ENCODE measurements around the gene MAZ.
A peak's percentile ranks its signal among the peaks of the same experiment; 100 is the strongest.
"Not testable (repeated sequence)": the region's sequence is repeated elsewhere in the genome, so short reads cannot be mapped to it uniquely, and the experiment has no call there.

The MAZ gene

DNA sequence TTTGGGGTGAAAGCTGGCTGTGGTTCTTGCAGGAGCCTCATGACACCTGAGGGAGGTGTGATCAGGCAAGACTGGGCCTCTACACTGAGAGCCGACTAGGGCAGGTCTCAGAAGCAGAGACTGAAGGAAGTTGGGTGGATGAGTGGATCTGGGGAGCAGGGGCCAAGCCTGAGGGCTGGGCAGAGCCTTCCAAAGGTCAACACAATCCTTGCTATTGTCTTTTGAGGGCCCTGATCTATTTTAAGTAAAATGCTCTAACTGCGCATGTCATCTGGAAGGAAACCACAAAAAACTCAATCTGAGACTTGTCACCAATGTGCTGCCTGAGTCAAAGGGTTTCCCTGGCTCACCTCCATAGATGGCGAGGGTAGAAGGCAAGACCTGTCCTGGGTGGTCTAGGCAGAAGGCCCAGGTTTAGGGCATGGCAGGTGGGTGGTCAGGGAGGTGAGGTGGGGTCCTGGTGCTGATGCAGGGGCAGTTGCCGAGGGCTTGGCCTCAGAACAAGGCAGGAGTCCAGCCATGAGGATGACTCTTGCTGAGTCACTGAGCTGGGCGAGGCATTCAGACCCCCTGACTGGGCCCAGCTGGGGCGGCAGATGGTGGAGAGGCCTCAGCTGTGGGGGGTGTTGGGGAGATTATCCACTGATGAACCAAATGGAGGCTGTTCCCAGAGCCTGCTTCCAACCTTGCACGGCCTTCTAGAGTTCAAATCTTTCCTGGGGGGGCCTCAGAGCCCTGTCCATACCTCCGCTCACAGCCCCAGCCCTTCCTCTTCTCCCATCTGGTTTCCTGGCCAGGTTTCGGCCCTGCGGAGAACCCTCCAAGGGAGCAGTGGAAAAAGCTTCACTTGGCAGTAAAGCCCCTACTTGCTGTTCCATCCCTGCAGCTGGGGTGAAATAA is 19.1 kb downstream of the MAZ start:
- no peak for DNase-seq

- DNase-seq = no peak
Observed at GRCh38 chr16:29826342-29826695, 20.0 kb downstream of the MAZ start.

DNA sequence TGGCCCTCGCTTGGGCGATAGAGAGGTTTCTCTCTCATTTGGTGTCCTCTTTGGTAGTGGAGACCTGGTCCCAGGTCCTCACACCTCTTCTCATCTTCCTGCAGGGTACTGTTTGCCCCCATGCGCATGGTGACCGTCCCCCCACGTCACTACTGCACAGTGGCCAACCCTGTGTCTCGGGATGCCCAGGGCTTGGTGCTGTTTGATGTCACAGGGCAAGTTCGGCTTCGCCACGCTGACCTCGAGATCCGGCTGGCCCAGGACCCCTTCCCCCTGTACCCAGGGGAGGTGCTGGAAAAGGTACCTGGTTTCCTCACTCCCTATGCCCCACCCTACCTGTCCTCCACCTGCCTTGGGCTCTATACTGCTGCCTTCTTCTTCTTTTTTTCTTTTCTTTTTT is 24.4 kb downstream of the MAZ start:
- DNase-seq = no peak

- DNase-seq = no peak
Observed at GRCh38 chr16:29831490-29831889, 25.2 kb downstream of the MAZ start.

DNA sequence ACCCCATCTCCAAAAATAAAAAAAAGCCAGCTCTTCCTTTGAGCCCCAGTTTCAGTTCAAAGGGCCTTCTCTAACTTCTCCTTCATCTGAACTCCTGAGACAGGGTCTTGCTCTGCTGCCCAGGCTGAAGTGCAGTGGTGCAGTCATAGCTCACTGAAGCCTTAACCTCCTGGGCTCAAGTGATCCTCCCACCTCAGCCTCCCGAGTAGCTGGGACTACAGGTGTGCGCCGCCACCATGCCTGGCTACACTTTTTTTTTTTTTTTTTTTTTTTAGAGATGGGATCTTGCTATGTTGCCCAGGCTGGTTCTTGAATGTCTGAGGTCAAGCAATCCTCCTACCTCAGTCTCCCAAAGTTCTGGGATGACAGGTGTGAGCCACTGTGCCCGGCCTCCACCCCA is 26.9 kb downstream of the MAZ start:
- DNase-seq = not testable (repeated sequence)

GRCh38 chr16:29834079-29834478 is 27.8 kb downstream of the MAZ start:
- DNase-seq = no peak

GRCh38 chr16:29835926-29836325 is 29.6 kb downstream of the MAZ start:
- DNase-seq = no peak

- no peak for DNase-seq
Observed at GRCh38 chr16:29836623-29837022, 30.3 kb downstream of the MAZ start.

DNA sequence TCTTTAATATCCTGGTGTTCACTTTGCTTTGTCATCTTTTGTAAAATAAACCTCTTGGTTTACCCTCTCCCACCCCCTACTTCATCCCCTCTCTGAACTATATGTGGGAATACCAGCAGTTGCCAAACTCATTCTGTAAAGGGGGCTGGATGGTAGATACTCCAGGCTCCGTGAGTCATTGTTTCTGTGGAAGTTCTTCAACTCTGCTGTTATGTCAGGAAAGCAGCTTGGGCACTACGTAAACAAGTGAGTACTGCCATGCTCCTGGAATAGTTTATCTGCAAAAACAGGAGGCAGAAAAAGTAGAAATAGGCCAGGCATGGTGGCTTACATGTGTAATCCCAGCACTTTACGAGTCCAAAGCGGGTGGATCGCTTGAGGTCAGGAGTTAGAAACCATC is 31.5 kb downstream of the MAZ start:
- no peak for DNase-seq

- no peak for DNase-seq
Observed at GRCh38 chr16:29839822-29840221, 33.5 kb downstream of the MAZ start.

DNA sequence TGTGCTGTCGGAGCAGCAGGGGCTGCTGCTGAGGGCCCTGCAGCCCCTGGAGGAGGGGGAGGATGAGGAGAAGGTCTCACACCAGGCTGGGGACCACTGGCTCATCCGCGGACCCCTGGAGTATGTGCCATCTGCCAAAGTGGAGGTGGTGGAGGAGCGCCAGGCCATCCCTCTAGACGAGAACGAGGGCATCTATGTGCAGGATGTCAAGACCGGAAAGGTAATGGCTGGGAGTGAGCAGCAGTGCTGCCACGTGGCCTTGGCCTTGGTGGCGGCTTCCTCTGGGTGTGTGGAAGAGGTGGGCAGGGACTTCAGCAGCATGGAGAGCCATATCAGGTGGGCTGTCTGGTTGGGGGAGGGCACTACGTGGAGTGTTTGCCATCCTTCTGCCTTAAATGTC is 33.9 kb downstream of the MAZ start:
- DNase-seq = no peak

DNA sequence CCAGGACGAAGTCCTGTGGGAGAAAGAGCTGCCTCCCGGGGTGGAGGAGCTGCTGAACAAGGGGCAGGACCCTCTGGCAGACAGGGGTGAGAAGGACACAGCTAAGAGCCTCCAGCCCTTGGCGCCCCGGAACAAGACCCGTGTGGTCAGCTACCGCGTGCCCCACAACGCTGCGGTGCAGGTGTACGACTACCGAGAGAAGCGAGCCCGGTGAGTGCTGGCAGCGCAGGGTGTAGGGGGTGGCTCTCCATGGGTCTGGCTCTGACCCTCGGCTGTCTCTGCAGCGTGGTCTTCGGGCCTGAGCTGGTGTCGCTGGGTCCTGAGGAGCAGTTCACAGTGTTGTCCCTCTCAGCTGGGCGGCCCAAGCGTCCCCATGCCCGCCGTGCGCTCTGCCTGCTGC is 35.3 kb downstream of the MAZ start:
- no peak for DNase-seq

GRCh38 chr16:29842732-29843346 is 36.5 kb downstream of the MAZ start:
- DNase-seq = no peak

DNA sequence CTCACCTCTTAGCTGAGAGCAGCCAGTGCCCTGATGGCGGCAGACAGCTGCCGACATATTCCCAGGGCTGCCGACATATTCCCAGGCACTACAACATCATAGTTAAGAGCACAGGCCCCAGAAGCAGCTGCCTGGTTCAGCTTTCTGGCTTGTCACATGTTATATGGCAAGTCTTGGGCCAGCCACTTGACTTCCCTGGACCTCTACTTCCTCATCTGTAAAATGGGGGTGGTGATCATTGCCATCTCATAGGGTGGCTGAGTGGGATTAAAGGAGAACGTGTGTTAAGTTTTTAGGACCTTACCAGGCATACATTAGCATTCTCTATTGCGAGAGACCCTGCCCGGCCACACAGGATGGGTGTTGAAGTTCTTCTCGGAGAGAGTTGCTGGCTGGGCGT is 37.6 kb downstream of the MAZ start:
- no peak for DNase-seq

- no peak for DNase-seq
Observed at GRCh38 chr16:29844575-29845331, 38.4 kb downstream of the MAZ start.

GRCh38 chr16:29845656-29846055 is 39.3 kb downstream of the MAZ start:
- DNase-seq = no peak

DNA sequence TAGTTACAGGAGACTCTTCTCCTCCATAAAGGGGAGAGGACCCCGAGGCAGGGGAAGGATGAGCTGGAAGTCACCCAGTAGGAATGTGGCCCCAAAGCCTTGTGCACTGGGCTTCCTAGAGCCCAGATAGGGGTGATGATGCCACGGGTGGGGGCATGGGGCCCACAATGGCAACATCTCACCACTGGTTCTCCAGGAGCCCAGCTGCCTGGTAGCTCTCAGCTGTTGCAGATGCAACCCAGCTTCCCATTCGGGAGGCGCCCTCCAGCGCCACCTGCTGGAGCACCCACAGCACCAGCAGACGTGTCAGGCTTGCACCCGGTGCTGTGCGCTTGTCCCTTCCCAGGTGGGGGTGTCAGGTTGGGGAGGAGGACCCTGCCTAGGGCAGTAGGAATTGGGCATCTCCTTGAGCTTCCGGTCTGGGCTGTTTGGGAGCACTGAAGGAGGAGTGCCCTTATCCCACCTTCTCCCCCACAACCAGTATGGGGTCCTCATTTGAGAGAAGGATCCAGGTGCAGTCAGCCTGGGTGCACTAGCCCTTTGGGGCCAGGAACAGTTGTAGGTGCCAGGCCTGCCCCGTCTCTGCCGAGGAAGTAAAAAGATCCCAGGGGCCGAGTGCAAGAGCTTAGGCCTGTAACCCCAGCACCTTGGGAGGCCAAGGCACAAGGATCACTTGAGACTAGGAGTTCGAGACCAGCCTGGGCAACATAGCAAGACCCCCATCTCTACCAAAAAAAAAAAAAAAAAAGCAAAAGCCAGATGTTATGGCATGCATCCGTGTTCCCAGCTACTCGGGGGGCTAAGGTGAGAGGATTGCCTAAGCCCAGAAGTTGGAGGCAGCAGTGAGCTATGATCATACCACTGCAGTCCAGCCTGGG is 42.3 kb downstream of the MAZ start:
- DNase-seq = peak; percentile 36 to 48

GRCh38 chr16:29849505-29849904 is 43.2 kb downstream of the MAZ start:
- DNase-seq = no peak

GRCh38 chr16:29850998-29851397 is 44.7 kb downstream of the MAZ start:
- DNase-seq = no peak

- no peak for DNase-seq
Observed at GRCh38 chr16:29852654-29853053, 46.3 kb downstream of the MAZ start.

GRCh38 chr16:29854520-29855100 is 48.3 kb downstream of the MAZ start:
- DNase-seq = no peak

DNA sequence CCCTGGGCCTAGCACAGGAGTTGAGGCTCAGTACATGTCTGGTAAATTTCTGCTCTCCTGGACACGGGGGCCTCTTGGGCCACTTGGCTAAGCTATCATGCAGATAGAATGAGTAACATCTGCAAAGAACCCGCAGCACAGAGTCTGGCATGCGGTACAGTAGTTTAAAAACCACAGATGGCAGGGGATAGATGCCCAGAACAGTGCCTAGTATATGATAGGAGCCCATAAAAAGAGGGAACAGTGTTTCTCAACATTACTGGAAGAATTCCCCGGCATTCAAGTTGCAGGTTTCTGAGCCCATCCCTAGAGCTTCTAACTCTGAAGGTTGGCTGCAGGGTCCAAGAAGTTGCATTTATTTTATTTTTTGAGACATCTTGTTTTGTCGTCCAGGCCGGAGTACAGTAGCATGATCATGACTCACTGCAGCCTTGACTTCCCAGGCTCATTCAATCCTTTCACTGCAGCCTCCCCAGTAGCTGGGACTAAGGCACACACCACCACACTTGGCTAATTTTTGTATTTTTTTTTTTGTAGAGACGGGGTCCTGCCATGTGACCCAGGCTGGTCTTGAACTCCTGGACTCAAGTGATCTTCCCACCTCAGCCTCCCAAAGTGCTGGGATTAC is 50.9 kb downstream of the MAZ start:
- DNase-seq = no peak
